Neural cell (in vitro differentiated cells): ENCODE results near the gene FMNL1. TPM values are rescaled to one million over a fixed set of nuclear protein-coding genes. Genes with fewer than 3 reads are reported as not detected.

ENCODE experiments used
- H2AFZ ChIP-seq: fragments of 200-600, 300-800 bp; sonication (generic), shearing (Covaris generic); 2 replicates; pipeline ENCODE4 v1.6.0; 2014; ENCODE audit warnings: low read depth, mild to moderate bottlenecking, antibody characterized with exemption, low read length, moderate library complexity
- H3F3A ChIP-seq: fragments of 200-600 bp; shearing (Covaris generic); 2 replicates; pipeline ENCODE4 v1.6.1; 2016; ENCODE audit warnings: mild to moderate bottlenecking, moderate library complexity, mixed read lengths, antibody characterized with exemption, low read length; ENCODE audit not compliant: insufficient read depth, poor library complexity, severe bottlenecking
- H3K27ac ChIP-seq: fragments of 200-600, 300-800 bp; sonication (generic), shearing (Covaris generic); 2 replicates; pipeline ENCODE4 v1.5.1; 2014; ENCODE audit warnings: mild to moderate bottlenecking, low read length, moderate library complexity
- H3K27me3 ChIP-seq: fragments of 300-800, 200-600 bp; sonication (generic), shearing (Covaris generic); 2 replicates; pipeline ENCODE4 v1.6.0; 2014; ENCODE audit warnings: mild to moderate bottlenecking, low read depth, low read length, moderate library complexity; ENCODE audit not compliant: insufficient read depth
- H3K36me3 ChIP-seq: fragments of 300-800, 200-600 bp; sonication (generic), shearing (Covaris generic); 2 replicates; pipeline ENCODE4 v1.5.1; 2014; ENCODE audit warnings: mild to moderate bottlenecking, antibody characterized with exemption, low read length, moderate library complexity; ENCODE audit not compliant: insufficient read depth
- H3K4me2 ChIP-seq: fragments of 300-800, 200-600 bp; sonication (generic), shearing (Covaris generic); 2 replicates; pipeline ENCODE4 v1.6.0; 2014; ENCODE audit warnings: mild to moderate bottlenecking, low read length
- H3K4me3 ChIP-seq: fragments of 300-800, 200-600 bp; sonication (generic), shearing (Covaris generic); 2 replicates; pipeline ENCODE4 v1.5.1; 2014; ENCODE audit warnings: mild to moderate bottlenecking, low read length, moderate library complexity
- H3K79me2 ChIP-seq: fragments of 200-600 bp; shearing (Covaris generic); replicated peaks from 2 replicates; pipeline ENCODE4 v1.6.0; 2014; ENCODE audit warnings: mild to moderate bottlenecking, low read length, moderate library complexity; ENCODE audit not compliant: insufficient read depth
- H3K9ac ChIP-seq: fragments of 300-800, 200-600 bp; sonication (generic), shearing (Covaris generic); 2 replicates; pipeline ENCODE4 v1.6.1; 2016; ENCODE audit warnings: mild to moderate bottlenecking, low read length, mixed read lengths
- H3K9me2 ChIP-seq: fragments of 200-600 bp; shearing (Covaris generic); 2 replicates; pipeline ENCODE4 v1.6.1; 2016; ENCODE audit warnings: mild to moderate bottlenecking, low read length, mixed read lengths; ENCODE audit not compliant: insufficient read depth
- H3K9me3 ChIP-seq: fragments of 200-600, 300-800 bp; sonication (generic), shearing (Covaris generic); 2 replicates; pipeline ENCODE4 v1.6.1; 2016; ENCODE audit warnings: mild to moderate bottlenecking, mixed run types, low read length, moderate library complexity, mixed read lengths
- H4K20me1 ChIP-seq: fragments of 200-600 bp; shearing (Covaris generic); 2 replicates; pipeline ENCODE4 v1.6.1; 2016; ENCODE audit warnings: mild to moderate bottlenecking, mixed run types; ENCODE audit not compliant: insufficient read depth
- EP300 ChIP-seq: fragments of 450-650 bp; conservative IDR thresholded peaks from 2 replicates; pipeline ENCODE4 v1.6.1; 2014; ENCODE audit warnings: antibody characterized with exemption, mild to moderate bottlenecking, moderate library complexity; ENCODE audit not compliant: poor library complexity, severe bottlenecking
- EZH2 ChIP-seq: fragments of 200-600, 300-800 bp; shearing (Covaris generic), sonication (generic); IDR thresholded peaks from 2 replicates; pipeline ENCODE4 v1.6.1; 2014; ENCODE audit warnings: antibody characterized with exemption, low read length, borderline replicate concordance, mild to moderate bottlenecking; ENCODE audit not compliant: insufficient read depth, poor library complexity, severe bottlenecking
- MXI1 ChIP-seq: fragments of 450-650 bp; conservative IDR thresholded peaks from 2 replicates; pipeline ENCODE4 v1.6.1; 2014; ENCODE audit warnings: antibody characterized with exemption, mild to moderate bottlenecking; ENCODE audit not compliant: poor library complexity, severe bottlenecking
- POLR2AphosphoS5 ChIP-seq: IDR thresholded peaks from 2 replicates; pipeline ENCODE4 v1.6.1; 2012
- RAD21 ChIP-seq: fragments of 450-650 bp; conservative IDR thresholded peaks from 2 replicates; pipeline ENCODE4 v1.6.1; 2014; ENCODE audit warnings: antibody characterized with exemption, mild to moderate bottlenecking, moderate library complexity
- SMC3 ChIP-seq: fragments of 450-650 bp; conservative IDR thresholded peaks from 2 replicates; pipeline ENCODE4 v1.6.1; 2014; ENCODE audit warnings: antibody characterized with exemption, mild to moderate bottlenecking, moderate library complexity; ENCODE audit not compliant: poor library complexity
- TAF1 ChIP-seq: IDR thresholded peaks from 2 replicates; pipeline ENCODE4 v1.6.1; 2012; ENCODE audit warnings: low read depth
- polyA plus RNA-seq: library from polyadenylated mRNA; depleted of rRNA; stranded (reverse); fragments of >200 nt; gene quantifications from 2 replicates; pipeline ENCODE4 v1.2.3, GENCODE V29; 2014
- TF ChIP-seq, protein P1 (sequence below): IDR thresholded peaks from 2 replicates; pipeline ENCODE4 v1.6.1; 2012; ENCODE audit warnings: borderline replicate concordance
- TF ChIP-seq, protein P2 (sequence below): fragments of 450-650 bp; IDR thresholded peaks from 2 replicates; pipeline ENCODE4 v1.5.1; 2014; ENCODE audit warnings: antibody characterized with exemption, mild to moderate bottlenecking, moderate library complexity; ENCODE audit not compliant: poor library complexity, severe bottlenecking

Gene FMNL1
- polyA plus RNA-seq, 1 donor from 2014 or later = 5.6 TPM

DNA sequence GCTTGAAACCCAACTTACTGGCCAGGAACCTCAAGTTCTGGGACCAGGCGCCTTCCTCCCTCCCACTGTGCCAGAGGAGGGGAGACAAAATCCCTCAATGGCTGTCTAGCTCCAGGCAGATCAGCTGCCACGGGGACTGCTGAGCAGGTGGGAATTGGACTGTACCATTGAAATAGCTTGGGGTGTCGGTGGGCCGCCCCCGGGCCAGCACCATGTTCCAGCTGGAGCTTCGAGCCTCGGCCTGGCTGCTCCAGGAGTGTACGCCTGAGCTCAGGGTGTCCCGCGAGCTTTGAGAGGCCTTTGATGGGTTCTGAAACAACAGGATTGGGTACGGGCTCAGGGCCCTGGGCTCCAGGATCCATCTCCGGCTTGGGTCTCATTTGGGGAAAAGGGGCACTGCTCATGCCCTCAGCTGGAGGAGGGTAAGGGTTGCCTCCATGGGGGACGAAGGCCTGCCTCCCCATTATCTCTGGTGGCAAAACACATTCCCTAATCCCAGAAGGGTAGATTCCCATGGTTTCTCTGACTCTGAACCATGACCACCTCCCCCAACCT lies 44.8 kb downstream of the FMNL1 start:
- Histone ChIP-seq H3K4me2 (no peak overlapping the region), H3K36me3 (no peaks in the 10 kb centered on the region), H2AFZ (no peak overlapping the region), H3K27ac (no peak overlapping the region), H3K9ac (no peak overlapping the region), H3K79me2 (no peaks in the 10 kb centered on the region), H3K27me3 (peaks cover 5% of the 10 kb centered on the region), H4K20me1 (no peaks in the 10 kb centered on the region), H3K9me2 (no peaks in the 10 kb centered on the region), H3K9me3 (no peaks in the 10 kb centered on the region), H3K4me3 (no peak overlapping the region), H3F3A (no peaks in the 10 kb centered on the region)
- TF ChIP-seq SMC3 (no peak), EP300 (no peak), TAF1 (no peak), EZH2 (no peak), RAD21 (no peak), MXI1 (no peak), POLR2AphosphoS5 (no peak)
- TF ChIP-seq, protein P1, sequence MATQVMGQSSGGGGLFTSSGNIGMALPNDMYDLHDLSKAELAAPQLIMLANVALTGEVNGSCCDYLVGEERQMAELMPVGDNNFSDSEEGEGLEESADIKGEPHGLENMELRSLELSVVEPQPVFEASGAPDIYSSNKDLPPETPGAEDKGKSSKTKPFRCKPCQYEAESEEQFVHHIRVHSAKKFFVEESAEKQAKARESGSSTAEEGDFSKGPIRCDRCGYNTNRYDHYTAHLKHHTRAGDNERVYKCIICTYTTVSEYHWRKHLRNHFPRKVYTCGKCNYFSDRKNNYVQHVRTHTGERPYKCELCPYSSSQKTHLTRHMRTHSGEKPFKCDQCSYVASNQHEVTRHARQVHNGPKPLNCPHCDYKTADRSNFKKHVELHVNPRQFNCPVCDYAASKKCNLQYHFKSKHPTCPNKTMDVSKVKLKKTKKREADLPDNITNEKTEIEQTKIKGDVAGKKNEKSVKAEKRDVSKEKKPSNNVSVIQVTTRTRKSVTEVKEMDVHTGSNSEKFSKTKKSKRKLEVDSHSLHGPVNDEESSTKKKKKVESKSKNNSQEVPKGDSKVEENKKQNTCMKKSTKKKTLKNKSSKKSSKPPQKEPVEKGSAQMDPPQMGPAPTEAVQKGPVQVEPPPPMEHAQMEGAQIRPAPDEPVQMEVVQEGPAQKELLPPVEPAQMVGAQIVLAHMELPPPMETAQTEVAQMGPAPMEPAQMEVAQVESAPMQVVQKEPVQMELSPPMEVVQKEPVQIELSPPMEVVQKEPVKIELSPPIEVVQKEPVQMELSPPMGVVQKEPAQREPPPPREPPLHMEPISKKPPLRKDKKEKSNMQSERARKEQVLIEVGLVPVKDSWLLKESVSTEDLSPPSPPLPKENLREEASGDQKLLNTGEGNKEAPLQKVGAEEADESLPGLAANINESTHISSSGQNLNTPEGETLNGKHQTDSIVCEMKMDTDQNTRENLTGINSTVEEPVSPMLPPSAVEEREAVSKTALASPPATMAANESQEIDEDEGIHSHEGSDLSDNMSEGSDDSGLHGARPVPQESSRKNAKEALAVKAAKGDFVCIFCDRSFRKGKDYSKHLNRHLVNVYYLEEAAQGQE = no peak
- TF ChIP-seq, protein P2, sequence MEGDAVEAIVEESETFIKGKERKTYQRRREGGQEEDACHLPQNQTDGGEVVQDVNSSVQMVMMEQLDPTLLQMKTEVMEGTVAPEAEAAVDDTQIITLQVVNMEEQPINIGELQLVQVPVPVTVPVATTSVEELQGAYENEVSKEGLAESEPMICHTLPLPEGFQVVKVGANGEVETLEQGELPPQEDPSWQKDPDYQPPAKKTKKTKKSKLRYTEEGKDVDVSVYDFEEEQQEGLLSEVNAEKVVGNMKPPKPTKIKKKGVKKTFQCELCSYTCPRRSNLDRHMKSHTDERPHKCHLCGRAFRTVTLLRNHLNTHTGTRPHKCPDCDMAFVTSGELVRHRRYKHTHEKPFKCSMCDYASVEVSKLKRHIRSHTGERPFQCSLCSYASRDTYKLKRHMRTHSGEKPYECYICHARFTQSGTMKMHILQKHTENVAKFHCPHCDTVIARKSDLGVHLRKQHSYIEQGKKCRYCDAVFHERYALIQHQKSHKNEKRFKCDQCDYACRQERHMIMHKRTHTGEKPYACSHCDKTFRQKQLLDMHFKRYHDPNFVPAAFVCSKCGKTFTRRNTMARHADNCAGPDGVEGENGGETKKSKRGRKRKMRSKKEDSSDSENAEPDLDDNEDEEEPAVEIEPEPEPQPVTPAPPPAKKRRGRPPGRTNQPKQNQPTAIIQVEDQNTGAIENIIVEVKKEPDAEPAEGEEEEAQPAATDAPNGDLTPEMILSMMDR = no peak

DNA sequence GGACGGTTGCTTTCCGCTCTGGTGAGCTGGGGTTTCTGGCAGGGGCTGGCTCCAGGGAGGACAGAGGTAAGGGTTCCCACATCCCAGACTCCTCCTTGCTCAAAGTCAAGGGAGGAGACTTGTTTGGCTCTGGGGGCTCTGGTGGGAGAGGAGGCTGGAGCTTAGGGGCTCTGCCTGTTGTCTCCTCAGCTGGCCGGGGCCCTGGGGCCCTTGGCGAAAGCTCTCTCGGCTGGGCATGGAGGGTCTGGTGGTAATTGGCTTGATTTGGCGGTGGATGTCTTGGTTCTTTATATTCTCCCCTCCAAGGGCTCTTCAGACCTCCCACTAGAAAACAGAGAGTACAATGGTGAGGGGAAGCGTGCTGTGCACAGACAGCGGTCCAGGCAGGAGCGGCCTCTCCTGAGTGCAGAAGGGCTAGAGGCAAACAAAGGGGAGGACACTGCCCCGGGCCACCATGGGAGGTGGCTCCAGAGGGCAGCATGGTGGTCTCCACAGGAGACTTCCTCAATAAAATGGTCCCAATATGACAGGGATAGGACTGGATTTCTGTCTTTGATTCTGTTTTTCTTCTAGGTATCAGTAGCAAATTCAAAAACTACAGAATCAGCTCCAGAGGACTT lies 45.9 kb downstream of the FMNL1 start:
- H3K27ac ChIP-seq = no peak overlapping the region
- H3K36me3 ChIP-seq = no peaks in the 10 kb centered on the region
- H3K9ac ChIP-seq = no peak overlapping the region
- H3K4me3 ChIP-seq = no peak overlapping the region
- H3K79me2 ChIP-seq = no peaks in the 10 kb centered on the region
- H3K9me3 ChIP-seq = no peaks in the 10 kb centered on the region
- H3K4me2 ChIP-seq = no peak overlapping the region
- no peaks in the 10 kb centered on the region for H3K27me3 ChIP-seq
- H4K20me1 ChIP-seq = no peaks in the 10 kb centered on the region
- no peak overlapping the region for H2AFZ ChIP-seq
- TF ChIP-seq MXI1 (no peak), RAD21 (no peak), POLR2AphosphoS5 (no peak), EZH2 (no peak), EP300 (no peak), TAF1 (no peak)
- TF ChIP-seq, protein P2 = no peak
- TF ChIP-seq, protein P1 = no peak
- H3F3A ChIP-seq = no peaks in the 10 kb centered on the region
- no peaks in the 10 kb centered on the region for H3K9me2 ChIP-seq
